Measurements from ENCODE around the gene OPA3.

OPA3 gene

DNA sequence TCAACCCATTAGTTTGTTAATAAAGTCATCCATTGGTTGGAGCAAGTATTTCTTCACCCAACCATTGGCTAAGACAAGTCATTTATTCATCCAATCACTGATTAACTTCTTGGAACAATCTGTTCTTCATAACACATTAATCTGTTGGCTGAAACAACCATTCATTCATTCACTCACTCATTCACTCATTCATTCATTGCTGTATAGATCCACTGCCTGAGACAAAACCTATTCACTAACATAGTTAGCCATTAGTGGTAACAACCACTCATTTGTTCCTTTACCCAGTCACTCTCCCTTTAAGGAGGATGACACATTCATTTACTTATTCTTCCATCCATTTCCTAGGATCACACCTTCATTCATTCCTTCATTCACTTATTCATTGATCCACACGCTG, 39.4 kb upstream of the OPA3 start:
- Histone ChIP-seq H3K27me3 (ENCODE audit: insufficient read depth, low read depth) (no peaks in the 10 kb centered on the region), H3K4me2 (no peak overlapping the region), H2AFZ (ENCODE audit: low read depth) (no peak overlapping the region), H3K4me3 (IDR thresholded peaks at IDR 0.05; ENCODE audit: insufficient read depth, low read depth, low read length) (no peak overlapping the region), H3K79me2 (ENCODE audit: insufficient read depth, low read depth) (no peaks in the 10 kb centered on the region), H3K27ac (no peak overlapping the region), H4K20me1 (ENCODE audit: insufficient read depth) (no peaks in the 10 kb centered on the region), H3K4me1 (ENCODE audit: low read depth, poor library complexity, severe bottlenecking) (no peaks in the 10 kb centered on the region), H3K36me3 (ENCODE audit: insufficient read depth) (no peaks in the 10 kb centered on the region), H3K9ac (no peak overlapping the region)
- TF ChIP-seq, protein P1, sequence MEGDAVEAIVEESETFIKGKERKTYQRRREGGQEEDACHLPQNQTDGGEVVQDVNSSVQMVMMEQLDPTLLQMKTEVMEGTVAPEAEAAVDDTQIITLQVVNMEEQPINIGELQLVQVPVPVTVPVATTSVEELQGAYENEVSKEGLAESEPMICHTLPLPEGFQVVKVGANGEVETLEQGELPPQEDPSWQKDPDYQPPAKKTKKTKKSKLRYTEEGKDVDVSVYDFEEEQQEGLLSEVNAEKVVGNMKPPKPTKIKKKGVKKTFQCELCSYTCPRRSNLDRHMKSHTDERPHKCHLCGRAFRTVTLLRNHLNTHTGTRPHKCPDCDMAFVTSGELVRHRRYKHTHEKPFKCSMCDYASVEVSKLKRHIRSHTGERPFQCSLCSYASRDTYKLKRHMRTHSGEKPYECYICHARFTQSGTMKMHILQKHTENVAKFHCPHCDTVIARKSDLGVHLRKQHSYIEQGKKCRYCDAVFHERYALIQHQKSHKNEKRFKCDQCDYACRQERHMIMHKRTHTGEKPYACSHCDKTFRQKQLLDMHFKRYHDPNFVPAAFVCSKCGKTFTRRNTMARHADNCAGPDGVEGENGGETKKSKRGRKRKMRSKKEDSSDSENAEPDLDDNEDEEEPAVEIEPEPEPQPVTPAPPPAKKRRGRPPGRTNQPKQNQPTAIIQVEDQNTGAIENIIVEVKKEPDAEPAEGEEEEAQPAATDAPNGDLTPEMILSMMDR (conservative IDR thresholded peaks at IDR 0.05; ENCODE audit: low read depth, low read length), result no peak

GRCh38 chr19:45621976-45622503, 37.4 kb upstream of the OPA3 start:
- Histone ChIP-seq H3K27ac (no peak overlapping the region), H2AFZ (ENCODE audit: low read depth) (no peak overlapping the region), H3K4me3 (IDR thresholded peaks at IDR 0.05; ENCODE audit: insufficient read depth, low read depth, low read length) (no peak overlapping the region), H3K4me2 (no peak overlapping the region), H3K4me1 (ENCODE audit: low read depth, poor library complexity, severe bottlenecking) (no peaks in the 10 kb centered on the region), H3K79me2 (ENCODE audit: insufficient read depth, low read depth) (no peaks in the 10 kb centered on the region), H3K9ac (no peak overlapping the region), H3K36me3 (ENCODE audit: insufficient read depth) (no peaks in the 10 kb centered on the region), H4K20me1 (ENCODE audit: insufficient read depth) (no peaks in the 10 kb centered on the region), H3K27me3 (ENCODE audit: insufficient read depth, low read depth) (no peaks in the 10 kb centered on the region)
- TF ChIP-seq, protein P1 (conservative IDR thresholded peaks at IDR 0.05; ENCODE audit: low read depth, low read length), result no peak

DNA sequence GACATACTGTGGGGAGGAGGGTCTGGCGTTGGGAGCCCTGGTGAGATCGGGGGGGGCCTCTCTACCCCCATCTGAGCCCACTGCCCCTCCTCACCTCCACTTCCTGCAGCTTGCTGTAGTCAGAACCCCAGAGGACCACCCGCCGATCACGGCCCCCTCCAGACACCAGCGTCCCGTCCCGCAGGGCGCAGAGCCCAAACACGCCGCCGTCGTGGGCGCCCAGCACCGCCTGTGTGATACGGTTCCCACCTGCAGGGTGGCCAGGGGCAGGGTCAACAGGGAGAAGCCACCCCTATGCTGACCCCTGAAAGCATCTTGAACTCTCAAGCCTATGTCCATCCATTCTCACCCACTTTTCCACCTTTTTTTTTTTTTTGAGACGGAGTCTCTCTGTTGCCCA, 36.8 kb upstream of the OPA3 start:
- H3K4me3 ChIP-seq (IDR thresholded peaks at IDR 0.05; ENCODE audit: insufficient read depth, low read depth, low read length), result no peak overlapping the region
- H3K4me2 ChIP-seq, result no peak overlapping the region
- TF ChIP-seq, protein P1 (conservative IDR thresholded peaks at IDR 0.05; ENCODE audit: low read depth, low read length), result no peak
- H3K27me3 ChIP-seq (ENCODE audit: insufficient read depth, low read depth), result no peaks in the 10 kb centered on the region
- no peak overlapping the region for H3K27ac ChIP-seq
- no peak overlapping the region for H2AFZ ChIP-seq (ENCODE audit: low read depth)
- no peaks in the 10 kb centered on the region for H3K79me2 ChIP-seq (ENCODE audit: insufficient read depth, low read depth)
- H4K20me1 ChIP-seq (ENCODE audit: insufficient read depth), result no peaks in the 10 kb centered on the region
- no peak overlapping the region for H3K9ac ChIP-seq
- peaks cover 3% of the 10 kb centered on the region for H3K4me1 ChIP-seq (ENCODE audit: low read depth, poor library complexity, severe bottlenecking)
- no peaks in the 10 kb centered on the region for H3K36me3 ChIP-seq (ENCODE audit: insufficient read depth)

DNA sequence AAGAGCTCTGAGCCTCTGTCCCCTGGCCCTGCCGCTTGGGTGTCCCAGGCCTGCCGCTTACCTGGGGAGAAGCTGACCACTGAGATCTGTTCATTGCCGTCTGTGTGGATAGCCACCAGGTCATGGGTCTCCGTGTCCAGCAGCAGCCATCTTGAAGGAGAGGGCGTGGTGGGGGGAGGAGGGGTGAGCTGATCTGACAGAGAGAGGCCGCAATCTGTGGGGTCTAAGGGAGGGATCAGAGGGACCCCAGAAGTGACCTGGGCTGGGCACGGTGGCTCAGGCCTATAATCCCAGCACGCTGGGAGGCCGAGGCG, 32.1 kb upstream of the OPA3 start:
- no peak overlapping the region for H3K4me2 ChIP-seq
- TF ChIP-seq, protein P1 (conservative IDR thresholded peaks at IDR 0.05; ENCODE audit: low read depth, low read length), result no peak
- H3K36me3 ChIP-seq (ENCODE audit: insufficient read depth), result no peaks in the 10 kb centered on the region
- H3K4me1 ChIP-seq (ENCODE audit: low read depth, poor library complexity, severe bottlenecking), result peaks cover 30% of the 10 kb centered on the region
- H4K20me1 ChIP-seq (ENCODE audit: insufficient read depth), result no peaks in the 10 kb centered on the region
- no peak overlapping the region for H3K27ac ChIP-seq
- no peak overlapping the region for H3K4me3 ChIP-seq (IDR thresholded peaks at IDR 0.05; ENCODE audit: insufficient read depth, low read depth, low read length)
- no peaks in the 10 kb centered on the region for H3K27me3 ChIP-seq (ENCODE audit: insufficient read depth, low read depth)
- no peak overlapping the region for H3K9ac ChIP-seq
- no peaks in the 10 kb centered on the region for H3K79me2 ChIP-seq (ENCODE audit: insufficient read depth, low read depth)
- H2AFZ ChIP-seq (ENCODE audit: low read depth), result no peak overlapping the region
